SH-SY5Y (cell line): ENCODE results near the gene TIAL1.

Experiments used
- GATA2 ChIP-seq: IDR thresholded peaks from 2 replicates; pipeline ENCODE4 v1.6.1; 2011; ENCODE audit warnings: mild to moderate bottlenecking, low read depth, low read length
- GATA3 ChIP-seq: IDR thresholded peaks from 2 replicates; pipeline ENCODE4 v1.6.1; 2011; ENCODE audit warnings: low read depth, mild to moderate bottlenecking, low read length, moderate library complexity

GRCh38 chr10:119634219-119634544 lies 37.4 kb upstream of the TIAL1 start:
- no peak for TF ChIP-seq GATA2
- no peak for TF ChIP-seq GATA3
